HEK293T (cell line): ENCODE measurements around the gene AP1G2.

ENCODE experiments used
- ARNT ChIP-seq: fragments of 450-650 bp; IDR thresholded peaks from 2 replicates; pipeline ENCODE4 v1.6.1; 2017; ENCODE audit warnings: mild to moderate bottlenecking
- BHLHE40 ChIP-seq: fragments of 450-650 bp; IDR thresholded peaks from 2 replicates; pipeline ENCODE4 v1.6.1; 2016; ENCODE audit warnings: mild to moderate bottlenecking, moderate library complexity, borderline replicate concordance
- ELF4 ChIP-seq: fragments of 450-650 bp; IDR thresholded peaks from 2 replicates; pipeline ENCODE4 v1.6.1; 2017; ENCODE audit warnings: antibody characterized with exemption
- FOXA1 ChIP-seq: fragments of 450-650 bp; IDR thresholded peaks from 2 replicates; pipeline ENCODE4 v1.6.1; 2016; ENCODE audit warnings: mild to moderate bottlenecking
- FOXK2 ChIP-seq: fragments of 450-650 bp; IDR thresholded peaks from 2 replicates; pipeline ENCODE4 v1.6.1; 2016; ENCODE audit warnings: mild to moderate bottlenecking
- FOXM1 ChIP-seq: fragments of 450-650 bp; IDR thresholded peaks from 2 replicates; pipeline ENCODE4 v1.6.1; 2017; ENCODE audit warnings: mild to moderate bottlenecking, borderline replicate concordance
- HDGF ChIP-seq: fragments of 450-650 bp; IDR thresholded peaks from 2 replicates; pipeline ENCODE4 v1.6.1; 2017; ENCODE audit warnings: antibody characterized with exemption, borderline replicate concordance
- NFRKB ChIP-seq: fragments of 450-650 bp; IDR thresholded peaks from 2 replicates; pipeline ENCODE4 v1.6.1; 2016; ENCODE audit warnings: mild to moderate bottlenecking, moderate library complexity
- PKNOX1 ChIP-seq: fragments of 450-650 bp; IDR thresholded peaks from 2 replicates; pipeline ENCODE4 v1.6.1; 2016
- SP1 ChIP-seq: fragments of 450-650 bp; IDR thresholded peaks from 2 replicates; pipeline ENCODE4 v1.6.1; 2017
- SUZ12 ChIP-seq: fragments of 450-650 bp; IDR thresholded peaks from 2 replicates; pipeline ENCODE4 v1.6.1; 2016; ENCODE audit warnings: mild to moderate bottlenecking
- TARDBP ChIP-seq: fragments of 450-650 bp; IDR thresholded peaks from 2 replicates; pipeline ENCODE4 v1.6.1; 2016
- ZNF384 ChIP-seq: fragments of 450-650 bp; IDR thresholded peaks from 2 replicates; pipeline ENCODE4 v1.6.1; 2016

GRCh38 chr14:23540141-23540469 is 27.5 kb downstream of the AP1G2 start:
- TF ChIP-seq SUZ12, result no peak
- no peak for TF ChIP-seq NFRKB
- TF ChIP-seq ARNT, result no peak
- no peak for TF ChIP-seq FOXM1
- TF ChIP-seq FOXK2, result no peak
- no peak for TF ChIP-seq ZNF384
- TF ChIP-seq FOXA1, result no peak
- no peak for TF ChIP-seq TARDBP
- no peak for TF ChIP-seq SP1
- TF ChIP-seq PKNOX1, result no peak
- no peak for TF ChIP-seq ELF4
- no peak for TF ChIP-seq BHLHE40
- TF ChIP-seq HDGF, result no peak
